ENCODE results near the gene MGAM2.

DNA sequence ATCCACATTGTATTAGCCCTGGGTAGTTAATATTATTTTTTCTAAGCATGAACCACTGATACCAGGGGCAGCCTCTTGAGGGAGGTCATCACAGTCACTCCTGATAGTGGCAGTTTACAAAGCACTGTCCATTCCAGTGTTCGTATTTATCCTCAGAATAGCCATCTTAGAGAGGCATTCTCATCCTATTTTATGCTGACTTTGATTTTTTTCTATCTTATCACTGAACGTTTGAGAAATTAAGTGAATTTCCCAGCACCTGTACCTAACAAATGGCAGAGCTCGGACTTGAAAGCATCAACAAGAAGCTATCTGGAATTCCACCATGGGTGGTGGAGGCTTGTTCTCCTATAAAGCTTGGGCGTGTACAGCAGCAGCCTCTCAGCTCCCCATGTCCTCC is 26.1 kb upstream of the MGAM2 start:
- TF ChIP-seq EZH2 (IDR thresholded peaks at IDR 0.05; ENCODE audit: borderline replicate concordance, insufficient read depth, low read depth, low read length, poor library complexity, severe bottlenecking), result no peak
- TF ChIP-seq, protein P1, sequence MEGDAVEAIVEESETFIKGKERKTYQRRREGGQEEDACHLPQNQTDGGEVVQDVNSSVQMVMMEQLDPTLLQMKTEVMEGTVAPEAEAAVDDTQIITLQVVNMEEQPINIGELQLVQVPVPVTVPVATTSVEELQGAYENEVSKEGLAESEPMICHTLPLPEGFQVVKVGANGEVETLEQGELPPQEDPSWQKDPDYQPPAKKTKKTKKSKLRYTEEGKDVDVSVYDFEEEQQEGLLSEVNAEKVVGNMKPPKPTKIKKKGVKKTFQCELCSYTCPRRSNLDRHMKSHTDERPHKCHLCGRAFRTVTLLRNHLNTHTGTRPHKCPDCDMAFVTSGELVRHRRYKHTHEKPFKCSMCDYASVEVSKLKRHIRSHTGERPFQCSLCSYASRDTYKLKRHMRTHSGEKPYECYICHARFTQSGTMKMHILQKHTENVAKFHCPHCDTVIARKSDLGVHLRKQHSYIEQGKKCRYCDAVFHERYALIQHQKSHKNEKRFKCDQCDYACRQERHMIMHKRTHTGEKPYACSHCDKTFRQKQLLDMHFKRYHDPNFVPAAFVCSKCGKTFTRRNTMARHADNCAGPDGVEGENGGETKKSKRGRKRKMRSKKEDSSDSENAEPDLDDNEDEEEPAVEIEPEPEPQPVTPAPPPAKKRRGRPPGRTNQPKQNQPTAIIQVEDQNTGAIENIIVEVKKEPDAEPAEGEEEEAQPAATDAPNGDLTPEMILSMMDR (IDR thresholded peaks at IDR 0.05), result no peak
